Sigmoid colon (tissue), 4 donors: ENCODE data around the gene POLRMT.

Experiments
- CTCF ChIP-seq, 4 experiments: fragments of 450-650 bp in 3 of 4; fragments of 200-600 bp in 1 of 4; IDR thresholded peaks; one replicate each; pipeline ENCODE4 v1.5.1; 2016 to 2019; ENCODE audit warnings: antibody characterized with exemption in 4 of 4, mild to moderate bottlenecking in 3 of 4, moderate library complexity in 2 of 4
- POLR2A ChIP-seq, 2 donors: fragments of 450-650 bp; IDR thresholded peaks; one replicate each; pipeline ENCODE4 v1.6.1; 2016; ENCODE audit warnings: antibody characterized with exemption in 2 of 2, mild to moderate bottlenecking in 2 of 2, moderate library complexity in 2 of 2
- POLR2AphosphoS5 ChIP-seq, 4 donors: sonication (generic); formaldehyde crosslinking; IDR thresholded peaks; one replicate each; pipeline ENCODE4 v1.6.1; 2017; ENCODE audit warnings: antibody characterized with exemption in 4 of 4

GRCh38 chr19:650121-650520 lies 16.8 kb upstream of the POLRMT start:
- TF ChIP-seq CTCF (IDR thresholded peaks at IDR 0.05) = no peak
- no peak for TF ChIP-seq POLR2AphosphoS5 (IDR thresholded peaks at IDR 0.05)
- no peak for TF ChIP-seq POLR2A (IDR thresholded peaks at IDR 0.05)
